Brain pericyte (primary cell): Measurements from ENCODE around the gene SLC35B2.

ENCODE experiments used
- DNase-seq: peaks from one replicate; pipeline ENCODE4 v3.0.0-alpha.2; 2012; ENCODE audit warnings: low read depth, low spot score

SLC35B2 gene

DNA sequence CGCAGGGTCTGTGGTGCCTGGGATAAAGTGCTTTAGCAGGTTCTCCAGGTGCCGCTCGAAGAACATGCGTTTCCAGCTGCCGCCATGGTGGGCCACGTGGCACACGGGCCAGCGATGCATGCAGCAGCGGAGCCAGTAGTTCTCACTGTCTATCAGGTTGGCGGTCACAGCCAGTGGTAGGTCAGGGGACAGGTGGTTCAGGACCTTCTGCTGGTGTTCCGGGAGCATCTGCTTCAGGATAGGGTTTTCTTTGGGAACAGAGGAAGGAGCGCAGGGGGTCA lies 28.9 kb upstream of the SLC35B2 start:
- DNase-seq: no peak

DNA sequence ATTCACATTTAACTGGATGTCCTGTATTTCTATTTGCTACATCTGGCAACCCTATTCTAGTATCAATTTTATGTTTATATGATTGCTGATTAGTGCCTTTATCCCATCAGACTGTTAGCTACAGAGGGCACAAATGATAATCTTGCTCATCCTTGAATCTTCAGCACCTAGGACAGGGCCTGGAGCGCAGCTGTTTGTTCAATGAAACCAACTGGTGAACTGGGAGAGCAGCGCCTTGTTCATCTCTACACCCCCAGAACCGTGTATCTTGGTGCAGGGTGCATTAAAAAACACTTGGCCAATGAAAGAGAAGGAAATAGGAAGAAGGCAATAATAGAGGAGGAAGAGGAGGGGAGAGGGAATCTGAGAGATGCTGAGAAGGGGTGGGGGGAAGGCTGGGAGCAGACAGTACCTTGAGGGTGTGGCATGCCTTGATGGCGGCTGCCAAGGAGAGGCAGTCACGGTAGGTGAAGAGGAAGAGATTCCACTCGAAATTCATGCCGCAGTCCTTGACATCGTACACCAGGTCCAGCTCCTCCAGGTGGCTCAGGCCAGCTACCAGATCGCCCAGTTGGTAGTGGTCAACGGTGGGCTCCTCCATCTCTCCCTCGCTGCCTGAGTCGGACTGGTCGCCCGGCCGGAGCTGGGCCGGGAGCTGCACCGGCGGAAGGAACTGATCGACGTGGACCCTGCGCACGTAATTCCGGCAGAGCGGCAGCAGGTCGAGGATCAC lies 28.4 kb upstream of the SLC35B2 start:
- no peak for DNase-seq

DNA sequence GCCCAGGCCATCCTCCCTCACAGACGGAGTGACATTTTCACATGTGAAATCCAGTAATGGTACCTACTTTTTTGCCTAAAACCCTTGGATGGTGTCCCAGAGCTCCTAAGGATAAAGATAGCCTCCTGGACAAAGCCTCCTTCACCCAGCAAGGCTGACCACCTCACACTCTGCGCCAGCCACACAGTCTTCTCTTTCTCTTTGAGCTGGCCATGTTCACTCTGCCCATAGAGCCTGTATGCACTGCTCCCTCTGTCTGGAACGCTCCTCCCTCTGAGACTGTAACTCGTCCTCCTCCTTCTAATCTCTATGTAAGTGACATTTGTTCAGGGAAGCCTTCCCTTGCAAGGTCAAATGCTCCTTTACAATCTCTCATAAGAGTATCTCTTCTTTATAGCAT lies 27.5 kb upstream of the SLC35B2 start:
- no peak for DNase-seq

DNA sequence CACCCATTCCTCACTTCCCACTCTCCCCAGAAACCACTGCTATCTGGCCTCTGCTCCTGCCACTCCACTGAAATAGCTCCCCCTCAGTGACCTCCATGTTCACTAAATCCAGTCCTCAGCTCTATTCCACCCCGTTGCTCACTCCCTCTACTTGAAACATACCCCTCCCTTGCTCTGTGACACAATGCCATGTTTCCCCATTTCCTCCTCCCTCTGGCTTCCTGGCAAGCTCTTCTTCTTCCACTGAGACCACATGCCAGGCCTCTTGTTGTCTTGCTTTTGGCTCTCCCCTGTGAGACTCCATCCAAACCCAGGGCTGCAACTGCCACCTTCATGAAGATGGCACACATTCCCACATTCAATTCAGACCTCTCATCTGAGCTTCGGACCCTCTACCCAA lies 26.8 kb upstream of the SLC35B2 start:
- DNase-seq: no peak

DNA sequence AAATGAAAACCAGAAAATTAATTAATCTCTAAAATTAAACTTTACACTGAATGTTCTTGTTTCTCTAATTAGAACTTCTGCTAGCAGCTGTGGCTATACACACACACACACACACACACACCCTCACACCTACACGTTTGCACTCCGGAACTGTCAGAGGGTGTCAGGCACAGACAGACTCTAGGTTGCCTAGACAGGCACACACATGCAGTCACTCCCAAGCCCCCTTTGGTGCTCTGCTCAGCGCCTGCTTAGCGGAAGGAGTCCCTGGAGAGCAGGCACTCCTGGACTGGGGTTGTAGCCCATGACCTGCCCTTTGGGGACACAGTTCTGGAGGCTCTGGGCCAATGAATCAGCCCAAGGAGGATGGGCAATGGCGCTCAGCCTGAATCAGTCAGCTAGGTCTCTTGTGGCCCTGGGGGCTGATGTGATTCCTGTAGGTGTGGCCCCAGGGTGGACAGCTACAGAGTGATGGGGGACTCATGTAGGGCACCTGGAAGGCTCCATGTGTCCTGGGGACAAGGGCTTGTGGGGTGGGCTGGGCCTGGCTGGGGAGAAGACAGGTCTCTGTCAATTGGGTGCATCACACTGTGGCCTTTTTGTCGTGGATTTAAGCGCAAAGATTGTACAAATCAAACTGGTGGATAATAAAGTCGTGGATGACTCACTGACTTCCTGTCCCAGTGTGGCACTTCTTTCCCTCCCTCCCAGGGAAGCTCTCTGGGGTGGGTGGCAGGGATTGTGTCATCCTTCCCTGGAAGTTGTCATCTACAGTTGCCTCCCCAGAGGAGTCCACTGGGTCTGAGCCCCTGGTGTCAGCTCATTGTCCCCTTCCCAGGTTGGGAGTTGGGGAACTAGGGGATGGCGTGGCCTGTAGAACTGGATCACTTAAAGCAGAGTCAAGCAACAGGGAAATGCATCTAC lies 21.7 kb upstream of the SLC35B2 start:
- no peak for DNase-seq

DNA sequence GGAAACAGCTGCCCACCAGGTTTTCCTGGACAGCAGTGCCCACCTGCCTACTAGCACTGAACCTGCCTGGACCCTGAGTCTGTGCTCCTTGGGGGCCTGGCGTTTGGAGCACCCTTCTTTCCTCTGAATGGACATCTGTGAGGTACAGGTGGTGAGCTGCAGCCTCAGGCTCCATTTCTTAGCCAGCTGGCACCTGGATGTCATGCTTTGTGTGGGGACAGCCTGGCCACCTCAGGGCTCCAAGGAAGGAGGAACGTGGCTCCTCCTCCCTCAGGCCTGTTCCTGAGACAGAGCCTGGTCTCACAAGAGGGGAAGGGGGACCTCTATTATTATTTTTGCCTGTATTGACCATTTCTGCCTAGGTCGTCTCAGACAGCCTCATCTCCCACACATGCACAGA lies 21.0 kb upstream of the SLC35B2 start:
- no peak for DNase-seq

DNA sequence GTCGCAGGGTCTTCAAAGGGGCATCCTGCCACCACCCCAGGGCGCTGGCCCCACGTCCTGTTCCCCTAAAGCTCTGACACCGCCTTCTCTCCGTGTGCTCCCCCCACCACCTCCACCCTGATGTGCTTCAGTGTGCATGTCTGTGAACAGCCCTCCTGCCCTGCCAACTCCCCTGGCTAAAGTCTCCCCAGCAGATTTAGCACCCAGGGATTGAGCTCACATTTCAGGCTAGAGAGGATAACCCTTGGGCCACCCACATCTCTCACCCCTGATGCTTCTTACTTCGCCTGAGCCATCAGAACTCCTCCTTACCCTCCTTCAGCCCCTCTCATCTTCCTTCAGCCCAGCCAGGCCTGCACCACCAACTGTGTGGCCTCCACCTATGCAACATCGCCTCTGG lies 20.4 kb upstream of the SLC35B2 start:
- no peak for DNase-seq

DNA sequence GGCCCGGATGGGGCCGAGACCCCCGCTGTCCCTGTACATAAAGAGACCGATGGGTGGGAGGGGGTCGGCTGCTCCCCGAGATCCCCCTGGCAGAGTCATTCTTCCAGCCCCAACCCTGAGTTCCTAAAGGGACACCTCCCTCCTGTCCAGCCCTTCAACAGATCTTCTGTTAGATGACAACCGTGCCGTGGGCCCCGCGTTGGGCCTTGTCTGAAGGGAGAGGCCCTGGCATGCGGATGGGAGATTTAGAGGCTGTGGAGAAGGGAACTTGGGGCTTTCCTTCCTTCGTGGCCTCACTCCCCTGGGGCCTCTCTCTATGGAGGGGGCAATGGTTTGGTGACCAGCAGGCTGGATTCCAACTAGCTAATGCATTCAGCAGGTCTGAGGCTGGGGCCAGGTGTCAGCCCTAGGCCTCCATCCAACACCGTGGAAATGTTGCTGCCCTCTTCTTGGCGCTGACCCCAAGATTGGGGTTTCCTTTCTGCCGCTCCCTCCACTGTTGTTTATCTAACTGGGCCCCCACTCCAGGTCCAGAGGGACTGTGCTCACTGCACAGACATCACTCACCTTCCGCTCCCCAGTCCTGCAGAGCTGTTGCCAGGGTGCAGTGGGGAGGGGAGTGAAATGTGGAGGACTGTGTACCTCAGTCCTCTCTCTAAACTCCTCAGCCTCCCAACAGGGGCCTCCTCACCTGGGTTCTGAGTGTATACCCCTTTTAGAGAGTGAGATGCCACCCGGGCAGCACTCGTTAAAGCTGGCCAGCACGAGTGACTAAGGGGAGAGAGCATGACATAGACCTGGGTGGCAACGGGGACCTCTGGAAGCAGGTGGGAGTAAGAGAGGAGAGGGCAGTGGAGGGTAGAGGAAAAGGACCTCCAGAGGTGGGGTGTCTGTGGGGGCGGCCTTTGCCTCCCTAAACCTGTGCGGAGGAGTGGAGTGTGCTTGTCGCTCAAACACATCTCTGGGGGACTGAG lies 19.6 kb upstream of the SLC35B2 start:
- DNase-seq: no peak

DNA sequence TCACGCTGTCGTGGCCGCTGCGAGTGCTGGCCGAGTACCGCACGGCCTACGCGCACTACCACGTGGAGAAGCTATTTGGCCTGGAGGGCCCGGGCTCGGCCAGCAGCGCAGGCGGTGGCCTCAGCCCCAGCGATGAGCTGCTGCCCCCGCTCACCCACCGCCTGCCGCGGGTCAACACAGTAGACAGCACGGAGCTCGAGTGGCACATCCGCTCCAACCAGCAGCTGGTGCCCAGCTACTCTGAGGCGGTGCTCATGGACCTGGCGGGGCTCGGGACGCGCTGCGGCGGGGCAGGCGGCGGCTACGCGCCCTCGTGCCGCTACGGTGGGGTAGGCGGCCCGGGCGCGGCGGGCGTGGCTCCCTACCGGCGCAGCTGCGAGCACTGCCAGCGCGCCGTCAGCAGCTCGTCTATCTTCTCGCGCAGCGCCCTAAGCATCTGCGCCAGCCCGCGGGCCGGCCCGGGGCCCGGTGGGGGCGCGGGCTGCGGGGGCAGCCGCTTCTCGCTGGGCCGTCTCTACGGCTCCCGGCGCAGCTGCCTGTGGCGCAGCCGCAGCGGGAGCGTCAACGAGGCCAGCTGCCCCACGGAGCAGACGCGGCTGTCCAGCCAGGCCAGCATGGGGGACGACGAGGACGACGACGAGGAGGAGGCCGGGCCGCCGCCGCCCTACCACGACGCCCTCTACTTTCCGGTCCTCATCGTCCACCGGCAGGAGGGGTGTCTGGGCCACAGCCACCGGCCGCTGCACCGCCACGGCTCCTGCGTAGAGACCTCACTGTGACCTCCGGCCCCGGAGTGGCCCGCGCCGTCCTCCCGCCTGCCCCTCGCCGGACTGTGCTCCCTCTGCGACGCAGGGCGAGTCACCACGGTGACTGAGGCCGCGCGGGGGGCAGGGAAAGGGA lies 18.7 kb upstream of the SLC35B2 start:
- DNase-seq: no peak

DNA sequence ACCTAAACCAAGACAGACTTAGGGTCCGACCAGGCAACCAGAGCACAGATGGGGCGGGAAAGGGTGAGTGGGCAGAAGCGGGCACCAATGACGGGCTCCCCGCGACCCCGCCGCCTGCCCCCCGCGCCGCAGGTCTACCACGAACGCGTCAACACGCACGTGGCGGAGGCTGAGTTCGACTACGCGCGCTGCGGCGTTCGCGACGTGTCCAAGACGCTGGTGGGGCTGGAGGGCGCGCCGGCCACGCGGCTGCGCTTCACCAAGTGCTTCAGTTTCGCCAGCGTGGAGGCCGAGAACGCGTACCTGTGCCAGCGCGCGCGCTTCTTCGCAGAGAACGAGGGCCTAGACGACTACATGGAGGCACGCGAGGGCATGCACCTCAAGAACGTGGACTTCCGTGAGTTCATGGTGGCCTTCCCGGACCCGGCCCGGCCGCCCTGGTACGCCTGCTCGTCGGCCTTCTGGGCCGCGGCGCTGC lies 18.0 kb upstream of the SLC35B2 start:
- DNase-seq: no peak

DNA sequence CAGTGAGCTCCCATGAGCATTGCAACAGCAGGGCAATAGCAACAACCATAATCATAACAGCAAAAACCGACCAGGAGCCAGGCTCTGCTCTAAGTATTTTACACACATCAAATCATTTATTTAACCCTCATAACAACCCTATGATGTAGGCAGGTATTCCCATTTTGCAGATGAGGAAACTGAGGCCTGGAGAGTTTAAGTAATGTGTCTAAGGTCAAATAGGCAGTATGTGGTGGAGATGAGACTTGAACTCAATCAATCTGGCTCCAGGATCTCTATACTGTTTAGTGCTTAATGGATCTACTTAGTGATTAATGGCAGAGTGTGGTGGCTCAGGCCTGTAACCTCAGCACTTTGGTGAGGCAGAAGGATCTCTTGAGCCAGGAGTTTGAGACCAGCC lies 16.3 kb upstream of the SLC35B2 start:
- no peak for DNase-seq

DNA sequence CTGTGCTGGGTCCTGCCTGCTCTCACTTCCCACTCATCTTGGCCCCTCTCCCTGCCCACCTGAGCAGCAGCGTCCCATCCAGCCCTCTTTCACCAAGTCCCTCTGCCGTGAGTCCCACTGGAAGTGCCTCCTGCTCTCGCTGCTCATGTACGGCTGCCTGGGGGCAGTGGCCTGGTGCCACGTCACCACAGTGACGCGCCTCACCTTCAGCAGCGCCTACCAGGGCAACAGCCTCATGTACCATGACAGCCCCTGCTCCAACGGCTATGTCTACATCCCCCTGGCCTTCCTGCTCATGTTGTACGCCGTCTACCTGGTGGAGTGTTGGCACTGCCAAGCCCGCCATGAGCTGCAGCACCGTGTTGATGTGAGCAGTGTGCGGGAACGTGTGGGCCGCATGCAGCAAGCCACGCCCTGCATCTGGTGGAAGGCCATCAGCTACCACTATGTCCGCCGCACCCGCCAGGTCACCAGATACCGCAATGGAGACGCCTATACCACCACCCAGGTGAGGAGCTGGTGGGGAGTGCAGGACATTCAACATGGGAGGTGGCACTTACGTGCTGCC lies 15.8 kb upstream of the SLC35B2 start:
- DNase-seq: no peak

DNA sequence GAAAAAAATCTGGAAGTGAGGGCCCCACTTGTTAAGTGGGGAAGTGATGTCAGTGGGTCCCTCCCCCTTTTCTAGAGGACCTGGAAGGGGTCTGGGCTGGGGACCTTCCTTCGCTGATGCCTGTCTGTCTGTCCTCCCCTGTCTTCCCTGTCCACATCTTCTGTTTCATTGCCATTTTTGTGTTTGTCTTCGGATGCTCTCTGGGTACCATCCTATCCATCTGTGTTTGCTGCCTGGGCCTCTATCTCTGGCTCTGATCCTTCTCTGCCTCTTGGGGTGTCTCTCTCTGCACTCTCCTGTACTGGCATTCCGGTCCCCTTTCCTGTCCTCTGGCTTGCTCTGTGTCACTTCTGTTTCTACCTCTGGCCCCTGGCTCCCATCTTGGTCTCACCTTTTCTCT lies 15.2 kb upstream of the SLC35B2 start:
- no peak for DNase-seq

DNA sequence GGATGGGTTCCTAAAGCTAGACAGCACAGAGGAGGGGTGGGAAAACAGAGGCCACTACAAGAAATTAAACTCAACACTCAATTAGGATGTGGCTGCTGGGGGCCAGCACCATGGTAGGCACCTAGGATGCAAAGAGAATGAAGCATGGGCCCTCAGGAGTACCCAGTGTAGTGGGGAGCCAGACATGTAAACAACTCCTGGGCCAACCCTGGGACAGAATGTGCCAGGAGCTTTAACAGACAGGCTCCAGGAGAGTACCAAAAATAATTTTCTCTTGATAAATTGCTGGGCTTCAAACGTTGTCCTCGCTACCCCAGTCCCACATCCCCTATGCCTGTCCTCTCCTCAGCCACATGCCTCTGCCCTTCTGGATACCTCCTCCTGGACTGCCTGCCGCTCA lies 14.6 kb upstream of the SLC35B2 start:
- DNase-seq: no peak

DNA sequence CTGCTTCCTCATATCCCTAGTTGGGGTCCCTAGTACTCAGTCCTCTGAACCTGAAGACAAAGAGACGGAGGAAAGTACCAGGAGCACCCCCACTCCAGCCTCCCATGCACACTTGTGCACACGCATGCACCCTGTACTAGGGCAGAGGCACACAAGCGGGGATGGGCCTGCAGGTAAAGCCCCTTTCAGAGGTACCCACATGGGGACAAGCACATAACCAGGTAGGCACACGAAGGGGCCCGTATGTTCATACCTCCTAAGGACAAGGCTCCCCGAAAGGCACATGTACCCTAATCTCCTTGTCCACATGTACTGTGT lies 14.0 kb upstream of the SLC35B2 start:
- no peak for DNase-seq

DNA sequence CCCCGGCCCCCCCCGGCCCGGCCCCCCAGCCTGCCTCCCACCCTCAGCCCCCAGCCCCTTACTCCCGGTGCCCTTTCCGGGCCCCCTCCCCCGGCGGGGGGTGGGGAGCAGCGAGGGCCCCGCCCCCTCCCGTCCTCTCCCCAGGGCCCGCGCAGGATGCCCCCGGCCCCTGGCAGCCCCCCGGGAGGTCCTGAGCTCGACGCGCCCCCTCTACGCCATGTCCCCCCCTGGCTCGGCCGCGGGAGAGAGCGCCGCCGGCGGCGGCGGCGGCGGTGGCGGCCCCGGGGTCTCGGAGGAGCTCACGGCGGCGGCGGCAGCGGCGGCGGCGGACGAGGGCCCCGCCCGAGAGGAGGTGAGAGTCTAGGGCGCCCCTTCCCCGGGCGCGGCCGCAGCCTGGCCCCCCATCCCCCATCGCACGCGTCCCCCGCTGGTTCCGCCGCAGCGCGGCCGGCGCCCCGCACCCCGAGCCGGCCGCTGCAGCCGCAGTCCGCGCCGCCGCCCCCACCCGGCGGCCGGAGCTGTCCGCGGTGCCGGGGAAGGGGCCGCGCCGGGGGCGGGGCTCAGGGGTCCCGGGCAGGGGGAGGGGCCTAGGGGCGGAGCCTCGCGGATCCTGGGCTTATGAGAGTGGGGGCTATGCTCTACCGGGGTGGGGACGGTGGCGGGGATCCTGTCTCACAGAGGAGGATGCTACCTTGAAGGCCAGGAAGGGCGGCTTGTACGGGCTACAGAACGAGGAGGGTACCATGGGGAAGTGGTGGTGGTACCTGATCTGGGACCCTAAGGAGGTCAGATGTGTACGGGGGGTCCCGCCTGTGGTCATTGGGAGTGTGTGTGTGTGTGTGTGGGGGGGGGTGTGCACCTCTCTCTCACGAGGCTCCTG lies 13.4 kb upstream of the SLC35B2 start:
- DNase-seq: no peak

DNA sequence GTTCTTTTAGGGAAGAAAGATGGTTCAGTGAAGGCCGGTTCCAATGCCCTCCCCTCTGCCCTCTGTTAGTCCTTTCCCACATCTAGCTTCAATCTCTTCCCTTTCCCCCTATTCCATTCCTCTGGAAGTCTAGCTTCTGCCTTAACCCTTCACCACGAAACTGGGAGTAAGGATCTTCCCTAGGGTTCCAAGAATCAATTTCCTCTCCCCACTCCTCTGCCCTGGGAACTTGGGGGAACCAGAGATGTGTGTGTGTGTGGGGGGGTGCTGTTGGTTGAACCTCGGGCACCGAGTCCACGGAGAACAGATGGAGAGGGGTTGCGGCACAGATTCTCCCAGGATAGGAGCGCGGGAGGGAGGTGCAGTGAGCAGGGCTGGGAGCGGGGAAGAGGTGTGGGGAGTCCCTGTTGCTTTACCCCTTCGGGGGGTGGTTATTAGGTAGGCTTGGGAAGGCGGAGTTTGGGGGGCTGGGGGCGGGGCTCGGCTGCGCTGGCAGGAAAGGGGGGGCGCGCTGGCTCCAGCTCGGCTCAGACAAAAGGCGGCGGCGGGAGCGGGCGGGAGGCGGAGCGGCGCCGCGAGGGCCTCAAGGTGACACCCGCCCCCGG lies 12.7 kb upstream of the SLC35B2 start, which contains the start of gene TMEM151B:
Gene TMEM151B (plus strand): TSS at position 530 of the 605 bp plus-strand sequence. CDS start 293 bp downstream, outside the sequence.
- DNase-seq: no peak

DNA sequence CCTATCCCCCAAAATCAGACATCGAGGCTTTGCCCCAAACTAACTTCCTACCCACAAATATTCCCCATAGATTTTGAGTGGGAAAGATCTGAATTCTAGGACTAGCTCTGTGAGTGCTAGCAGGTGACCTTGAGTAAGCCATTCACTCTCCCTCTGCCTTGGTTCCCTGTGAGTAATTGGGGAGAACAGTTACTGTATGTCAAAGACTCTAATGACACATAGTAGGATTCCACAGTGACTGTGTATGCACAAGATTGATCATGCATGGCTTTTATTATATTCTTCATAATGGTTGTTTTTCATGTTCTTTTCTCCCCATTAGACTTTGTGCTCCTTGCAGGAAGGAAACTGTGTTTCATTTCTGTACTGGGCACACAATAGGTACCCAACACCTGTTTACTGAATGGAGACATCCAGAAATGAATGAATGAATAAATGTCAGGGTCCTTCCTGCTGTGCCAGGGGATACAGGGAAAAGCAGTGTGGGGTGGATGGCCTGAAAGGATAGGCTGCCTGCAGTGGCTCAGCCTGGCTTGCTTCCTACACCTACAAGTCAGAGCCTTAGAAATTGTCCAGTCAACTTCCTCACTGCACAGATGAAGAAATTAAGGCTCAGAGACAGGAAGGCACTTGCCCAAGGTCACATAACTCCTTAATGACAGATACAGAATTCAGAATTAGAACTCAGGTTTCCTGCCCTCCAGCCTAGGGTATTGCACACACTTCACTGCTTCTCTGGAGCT lies 12.0 kb upstream of the SLC35B2 start:
- DNase-seq: no peak
